GM12878 (cell line): Measurements from ENCODE around the gene ANO7.

Experiments
- CBFB ChIP-seq: IDR thresholded peaks from 2 replicates; pipeline ENCODE4 v1.6.1; 2016; ENCODE audit warnings: antibody characterized with exemption, low read depth
- CHD4 ChIP-seq: fragments of 200-600 bp; sonication (generic); IDR thresholded peaks from 2 replicates; pipeline ENCODE4 v1.6.1; 2016; ENCODE audit warnings: mild to moderate bottlenecking
- EP300 ChIP-seq, 2 experiments: fragments of 150-350 bp in 1 of 2; IDR thresholded peaks; 2 replicates each; pipeline ENCODE4 v1.6.1; 2011 to 2012; ENCODE audit warnings: low read depth in 2 of 2, low read length in 2 of 2, borderline replicate concordance in 1 of 2, improper control_type of control experiment in 1 of 2, inconsistent platforms in 1 of 2; ENCODE audit not compliant: control insufficient read depth in 1 of 2
- HDGF ChIP-seq: fragments of 450-650 bp; IDR thresholded peaks from 2 replicates; pipeline ENCODE4 v1.6.1; 2016; ENCODE audit warnings: antibody characterized with exemption
- JUNB ChIP-seq: IDR thresholded peaks from 2 replicates; pipeline ENCODE4 v1.6.1; 2016; ENCODE audit warnings: antibody characterized with exemption, mild to moderate bottlenecking
- MLLT1 ChIP-seq: fragments of 450-650 bp; IDR thresholded peaks from 2 replicates; pipeline ENCODE4 v1.6.1; 2016; ENCODE audit warnings: mild to moderate bottlenecking
- POLR2A ChIP-seq: IDR thresholded peaks from 2 replicates; pipeline ENCODE4 v1.6.1; 2011; ENCODE audit warnings: low read depth, mild to moderate bottlenecking, low read length
- REST ChIP-seq: IDR thresholded peaks from 2 replicates; pipeline ENCODE4 v1.6.1; 2012; ENCODE audit warnings: mild to moderate bottlenecking, low read depth, low read length
- RFX5 ChIP-seq: IDR thresholded peaks from 2 replicates; pipeline ENCODE4 v1.6.1; 2011; ENCODE audit warnings: low read depth, low read length, improper control_type of control experiment
- STAT1 ChIP-seq: fragments of 450-650 bp; conservative IDR thresholded peaks from 2 replicates; pipeline ENCODE4 v1.6.1; 2014; ENCODE audit warnings: antibody characterized with exemption, mild to moderate bottlenecking
- TCF3 ChIP-seq: IDR thresholded peaks from 2 replicates; pipeline ENCODE4 v1.6.1; 2012; ENCODE audit warnings: low read depth, mild to moderate bottlenecking, low read length, borderline replicate concordance; ENCODE audit not compliant: insufficient read depth
- TCF7 ChIP-seq: IDR thresholded peaks from 2 replicates; pipeline ENCODE4 v1.6.1; 2014; ENCODE audit warnings: antibody characterized with exemption, borderline replicate concordance
- ZNF274 ChIP-seq: IDR thresholded peaks from one replicate; pipeline ENCODE4 v1.8.0; 2011; ENCODE audit not compliant: insufficient read length, insufficient read depth
- TF ChIP-seq, protein P1 (sequence below), 3 experiments: IDR thresholded peaks in 2 of 3; conservative IDR thresholded peaks in 1 of 3; 2 replicates each; pipeline ENCODE4 v1.5.1; 2011; ENCODE audit warnings: low read depth in 3 of 3, low read length in 3 of 3, mild to moderate bottlenecking in 3 of 3, control low read depth in 2 of 3, moderate library complexity in 2 of 3, inconsistent platforms in 1 of 3, mixed read lengths in 1 of 3; ENCODE audit not compliant: control insufficient read depth in 2 of 3, insufficient read depth in 1 of 3; ENCODE audit errors: extremely low read depth in 1 of 3

- TF ChIP-seq TCF3 (no peak), EP300 (IDR thresholded peaks at IDR 0.05; ENCODE audit: borderline replicate concordance in 1 of 2, control insufficient read depth in 1 of 2, low read depth in 2 of 2, low read length in 2 of 2) (no peak), HDGF (no peak), MLLT1 (no peak), CHD4 (no peak), POLR2A (peak; percentile 38; the same call in 1 of the 2 replicates), ZNF274 (no peak), TCF7 (no peak), STAT1 (no peak), JUNB (no peak), REST (no peak), CBFB (no peak), RFX5 (no peak)
- TF ChIP-seq, protein P1, sequence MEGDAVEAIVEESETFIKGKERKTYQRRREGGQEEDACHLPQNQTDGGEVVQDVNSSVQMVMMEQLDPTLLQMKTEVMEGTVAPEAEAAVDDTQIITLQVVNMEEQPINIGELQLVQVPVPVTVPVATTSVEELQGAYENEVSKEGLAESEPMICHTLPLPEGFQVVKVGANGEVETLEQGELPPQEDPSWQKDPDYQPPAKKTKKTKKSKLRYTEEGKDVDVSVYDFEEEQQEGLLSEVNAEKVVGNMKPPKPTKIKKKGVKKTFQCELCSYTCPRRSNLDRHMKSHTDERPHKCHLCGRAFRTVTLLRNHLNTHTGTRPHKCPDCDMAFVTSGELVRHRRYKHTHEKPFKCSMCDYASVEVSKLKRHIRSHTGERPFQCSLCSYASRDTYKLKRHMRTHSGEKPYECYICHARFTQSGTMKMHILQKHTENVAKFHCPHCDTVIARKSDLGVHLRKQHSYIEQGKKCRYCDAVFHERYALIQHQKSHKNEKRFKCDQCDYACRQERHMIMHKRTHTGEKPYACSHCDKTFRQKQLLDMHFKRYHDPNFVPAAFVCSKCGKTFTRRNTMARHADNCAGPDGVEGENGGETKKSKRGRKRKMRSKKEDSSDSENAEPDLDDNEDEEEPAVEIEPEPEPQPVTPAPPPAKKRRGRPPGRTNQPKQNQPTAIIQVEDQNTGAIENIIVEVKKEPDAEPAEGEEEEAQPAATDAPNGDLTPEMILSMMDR (IDR thresholded peaks at IDR 0.05 in 2 of 3, conservative IDR thresholded peaks at IDR 0.05 in 1 of 3; ENCODE audit: control insufficient read depth in 2 of 3, extremely low read depth in 1 of 3, insufficient read depth in 1 of 3, low read depth in 3 of 3, low read length in 3 of 3): no peak
Measured at GRCh38 chr2:241235859-241236593, 47.5 kb downstream of the ANO7 start.
